Loucy (cell line): ENCODE data around the gene BPIFA1.

Experiments used
- EZH2phosphoT487 ChIP-seq: fragments of 200-600 bp; IDR thresholded peaks from 2 replicates; pipeline ENCODE4 v1.6.1; 2018; ENCODE audit warnings: antibody characterized with exemption, mild to moderate bottlenecking, moderate library complexity, borderline replicate concordance
- TF ChIP-seq, protein P1 (sequence below): fragments of 200-600 bp; sonication (generic); conservative IDR thresholded peaks from 2 replicates; pipeline ENCODE4 v1.5.1; 2014; ENCODE audit warnings: mild to moderate bottlenecking, antibody characterized with exemption, low read length

DNA sequence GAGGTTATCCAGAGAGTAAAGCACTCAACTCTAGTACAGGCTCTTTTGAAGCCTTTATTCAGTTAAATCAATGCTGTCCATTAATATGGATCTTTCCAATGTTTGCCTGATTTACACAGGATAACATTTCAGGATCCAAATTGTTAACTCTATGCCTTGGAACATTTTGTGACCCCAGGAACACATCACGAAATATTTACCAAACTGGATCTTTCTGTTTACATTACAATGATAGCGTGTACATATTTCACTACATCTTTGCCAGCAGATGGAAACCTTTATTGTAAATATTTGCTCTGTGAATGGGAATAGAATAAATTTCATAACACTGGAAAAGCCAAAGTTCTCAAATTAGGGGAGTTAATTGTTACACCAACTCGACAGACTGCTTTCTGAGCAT is 44.3 kb upstream of the BPIFA1 start:
- TF ChIP-seq, protein P1, sequence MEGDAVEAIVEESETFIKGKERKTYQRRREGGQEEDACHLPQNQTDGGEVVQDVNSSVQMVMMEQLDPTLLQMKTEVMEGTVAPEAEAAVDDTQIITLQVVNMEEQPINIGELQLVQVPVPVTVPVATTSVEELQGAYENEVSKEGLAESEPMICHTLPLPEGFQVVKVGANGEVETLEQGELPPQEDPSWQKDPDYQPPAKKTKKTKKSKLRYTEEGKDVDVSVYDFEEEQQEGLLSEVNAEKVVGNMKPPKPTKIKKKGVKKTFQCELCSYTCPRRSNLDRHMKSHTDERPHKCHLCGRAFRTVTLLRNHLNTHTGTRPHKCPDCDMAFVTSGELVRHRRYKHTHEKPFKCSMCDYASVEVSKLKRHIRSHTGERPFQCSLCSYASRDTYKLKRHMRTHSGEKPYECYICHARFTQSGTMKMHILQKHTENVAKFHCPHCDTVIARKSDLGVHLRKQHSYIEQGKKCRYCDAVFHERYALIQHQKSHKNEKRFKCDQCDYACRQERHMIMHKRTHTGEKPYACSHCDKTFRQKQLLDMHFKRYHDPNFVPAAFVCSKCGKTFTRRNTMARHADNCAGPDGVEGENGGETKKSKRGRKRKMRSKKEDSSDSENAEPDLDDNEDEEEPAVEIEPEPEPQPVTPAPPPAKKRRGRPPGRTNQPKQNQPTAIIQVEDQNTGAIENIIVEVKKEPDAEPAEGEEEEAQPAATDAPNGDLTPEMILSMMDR, result no peak
- no peak for TF ChIP-seq EZH2phosphoT487
